Kidney (tissue), 14 donors: ENCODE results near the gene SUGCT. TPM values are rescaled to one million over a fixed set of nuclear protein-coding genes. Genes with fewer than 3 reads are reported as not detected.

Source experiments
- DNase-seq, 5 donors: peaks; one replicate each; pipeline ENCODE4 v3.0.0-alpha.2; 2013 to 2020
- FAIRE-seq: peaks from 2 replicates; lab custom pipeline; 2012; peaks lifted over from hg19 to GRCh38; lab: Jason Lieb, UNC
- H3K27ac ChIP-seq, 2 donors: one replicate each; pipeline ENCODE4 v1.7.0; 2013; ENCODE audit warnings: low read depth in 2 of 2, low read length in 2 of 2, inconsistent platforms in 1 of 2
- H3K27me3 ChIP-seq: one replicate; pipeline ENCODE4 v1.7.1; 2013; ENCODE audit warnings: low read length, inconsistent platforms; ENCODE audit not compliant: control insufficient read depth, insufficient read depth
- H3K36me3 ChIP-seq, 3 donors: one replicate each; pipeline versions ENCODE4 v1.7.0 to v1.7.1; 2013; ENCODE audit warnings: low read length in 3 of 3, control low read depth in 1 of 3, inconsistent platforms in 1 of 3; ENCODE audit not compliant: insufficient read depth in 3 of 3, control insufficient read depth in 2 of 3
- H3K4me1 ChIP-seq, 3 donors: one replicate each; pipeline versions ENCODE4 v1.7.0 to v1.7.1; 2013; ENCODE audit warnings: low read length in 3 of 3, inconsistent platforms in 1 of 3, low read depth in 1 of 3; ENCODE audit not compliant: control insufficient read depth in 2 of 3, insufficient read depth in 2 of 3
- H3K4me3 ChIP-seq, 3 donors: one replicate each; pipeline versions ENCODE4 v1.7.0 to v1.8.1; 2013; ENCODE audit warnings: low read length in 3 of 3, control low read depth in 1 of 3, inconsistent platforms in 1 of 3
- H3K9ac ChIP-seq, 3 donors: one replicate each; pipeline versions ENCODE4 v1.7.0 to v1.7.1; 2013; ENCODE audit warnings: low read length in 3 of 3, control low read depth in 1 of 3, inconsistent platforms in 1 of 3
- H3K9me3 ChIP-seq, 3 donors: one replicate each; pipeline versions ENCODE4 v1.7.0 to v1.7.1; 2013; ENCODE audit warnings: low read length in 3 of 3, control low read depth in 1 of 3, inconsistent platforms in 1 of 3; ENCODE audit not compliant: control insufficient read depth in 2 of 3, insufficient read depth in 1 of 3
- intact Hi-C: fragments of 100-400 bp; cut with DNase I; formaldehyde crosslinking; loops from one replicate; pipeline ENCODE4 v1.11.1; 2022
- polyA plus RNA-seq: library from polyadenylated mRNA; stranded (reverse); fragments of 350-450 nt; fragmentation: Illumina TruSeq; extraction: RNeasy Lipid Tissue Mini Kit (QIAGEN cat#74804); gene quantifications from one replicate; pipeline ENCODE4 v1.2.3, GENCODE V29; 2014; ENCODE audit warnings: low read depth, low replicate concordance; ENCODE audit not compliant: insufficient read depth
- total RNA-seq: library from RNA; stranded (reverse); fragmentation: NEBNext Ultra II Directional; extraction: Animal tissue kit (Norgen Biotek cat#: 25700); gene quantifications from one replicate; pipeline ENCODE4 v1.2.1, GENCODE V29; 2021
- TF ChIP-seq, protein P1 (sequence below): IDR thresholded peaks from 3 replicates; pipeline ENCODE4 v1.5.1; 2012; ENCODE audit warnings: mild to moderate bottlenecking, moderate library complexity, borderline replicate concordance; ENCODE audit not compliant: insufficient read depth; ENCODE audit errors: extremely low read depth
- donor health status: control.
- donor health status: control.
- donor health status: control.
- donor health status: control.
- donor health status: control.
- donor health status: DM: yes; HTN: yes; CAD: no.
- donor health status: Normal renal cell carcinoma (clear cell type).

Gene SUGCT
- total and polyA plus RNA-seq, 2 donors from 2014 or later: 7.6 to 45.1 TPM

DNA sequence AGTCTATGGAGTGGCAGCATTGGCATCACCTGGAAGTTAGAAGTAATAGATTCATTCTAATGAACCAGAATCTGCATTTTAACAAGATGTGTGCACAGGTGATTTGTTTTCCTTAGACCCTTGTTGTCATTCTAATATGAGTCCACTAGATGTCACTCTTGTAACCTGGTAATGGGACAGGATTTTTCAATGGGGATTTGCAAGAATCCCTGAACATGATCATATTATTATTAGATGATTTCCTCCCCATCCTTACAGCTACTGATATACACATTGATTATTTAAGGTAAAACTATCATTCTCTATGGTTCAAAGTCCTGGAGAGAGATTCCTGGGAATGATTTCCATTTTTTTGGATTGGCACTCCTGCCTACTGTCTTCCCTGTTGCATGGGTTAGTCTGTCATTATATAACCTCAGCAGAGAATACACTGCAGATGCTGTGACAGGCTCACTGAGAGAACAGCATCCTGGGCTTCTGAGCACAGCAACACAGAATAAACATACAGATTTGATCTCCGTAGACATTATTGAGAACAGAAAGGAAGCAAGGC is 194.9 kb downstream of the SUGCT start:
- intact Hi-C loops: no loop called here
- FAIRE-seq: peak; percentile 84
- Histone ChIP-seq H3K9ac (no peak overlapping the region), H3K4me3 (no peak overlapping the region), H3K27me3 (no peaks in the 10 kb centered on the region), H3K9me3 (no peaks in the 10 kb centered on the region), H3K36me3 (no peaks in the 10 kb centered on the region), H3K4me1 (no peaks in the 10 kb centered on the region), H3K27ac (no peak overlapping the region)
- TF ChIP-seq, protein P1, sequence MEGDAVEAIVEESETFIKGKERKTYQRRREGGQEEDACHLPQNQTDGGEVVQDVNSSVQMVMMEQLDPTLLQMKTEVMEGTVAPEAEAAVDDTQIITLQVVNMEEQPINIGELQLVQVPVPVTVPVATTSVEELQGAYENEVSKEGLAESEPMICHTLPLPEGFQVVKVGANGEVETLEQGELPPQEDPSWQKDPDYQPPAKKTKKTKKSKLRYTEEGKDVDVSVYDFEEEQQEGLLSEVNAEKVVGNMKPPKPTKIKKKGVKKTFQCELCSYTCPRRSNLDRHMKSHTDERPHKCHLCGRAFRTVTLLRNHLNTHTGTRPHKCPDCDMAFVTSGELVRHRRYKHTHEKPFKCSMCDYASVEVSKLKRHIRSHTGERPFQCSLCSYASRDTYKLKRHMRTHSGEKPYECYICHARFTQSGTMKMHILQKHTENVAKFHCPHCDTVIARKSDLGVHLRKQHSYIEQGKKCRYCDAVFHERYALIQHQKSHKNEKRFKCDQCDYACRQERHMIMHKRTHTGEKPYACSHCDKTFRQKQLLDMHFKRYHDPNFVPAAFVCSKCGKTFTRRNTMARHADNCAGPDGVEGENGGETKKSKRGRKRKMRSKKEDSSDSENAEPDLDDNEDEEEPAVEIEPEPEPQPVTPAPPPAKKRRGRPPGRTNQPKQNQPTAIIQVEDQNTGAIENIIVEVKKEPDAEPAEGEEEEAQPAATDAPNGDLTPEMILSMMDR: peak; percentile 71
- peak in 2 of 5 donors; percentile 62 to 81 for DNase-seq

DNA sequence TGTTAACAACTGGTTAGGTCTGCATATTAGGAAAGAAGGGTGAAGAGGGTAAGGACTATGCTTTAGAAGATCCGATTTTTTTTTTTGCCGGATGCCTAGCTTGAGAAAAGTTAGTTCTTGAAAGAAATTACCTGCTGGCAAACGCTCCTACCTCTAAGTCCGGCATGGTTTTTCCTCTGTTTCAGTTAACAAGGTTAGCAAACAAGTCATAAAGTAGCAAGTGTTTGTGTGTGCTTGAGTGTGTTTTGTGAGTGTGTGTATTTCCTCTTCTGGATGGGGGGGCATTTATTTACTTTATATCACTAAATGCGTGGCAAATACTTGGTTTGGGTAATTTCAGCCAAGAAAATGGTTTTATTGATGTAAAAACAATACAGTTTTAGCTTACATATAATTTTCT is 195.6 kb downstream of the SUGCT start:
- no peak overlapping the region for H3K9ac ChIP-seq
- intact Hi-C loops: no loop called here

DNA sequence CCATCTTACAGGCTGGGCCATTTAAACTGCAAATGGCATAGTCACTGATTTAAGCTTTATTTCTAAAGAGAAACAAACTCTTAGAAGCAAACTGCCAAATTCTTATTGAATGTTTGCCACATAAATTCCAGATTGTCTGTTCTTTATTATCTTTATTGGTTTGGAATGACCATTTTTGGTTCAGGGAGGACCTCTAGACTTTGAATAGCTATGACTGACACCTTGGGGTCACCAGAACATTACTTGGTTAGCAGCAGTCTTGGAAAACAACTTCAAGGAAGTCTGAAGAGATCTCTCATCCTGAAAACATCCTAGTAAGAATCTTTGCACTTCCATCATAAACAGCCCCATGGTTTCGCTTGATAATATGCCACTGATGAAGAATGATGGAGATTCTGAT is 197.1 kb downstream of the SUGCT start:
- TF ChIP-seq, protein P1: no peak

More for the DNA sequence above, 195.6 kb downstream of the SUGCT start:
- Histone ChIP-seq H3K27me3 (no peaks in the 10 kb centered on the region), H3K9me3 (no peaks in the 10 kb centered on the region), H3K36me3 (no peaks in the 10 kb centered on the region), H3K27ac (no peak overlapping the region), H3K4me3 (no peak overlapping the region), H3K4me1 (no peaks in the 10 kb centered on the region)
- TF ChIP-seq, protein P1: no peak
- DNase-seq: no peak
- no peak for FAIRE-seq

DNA sequence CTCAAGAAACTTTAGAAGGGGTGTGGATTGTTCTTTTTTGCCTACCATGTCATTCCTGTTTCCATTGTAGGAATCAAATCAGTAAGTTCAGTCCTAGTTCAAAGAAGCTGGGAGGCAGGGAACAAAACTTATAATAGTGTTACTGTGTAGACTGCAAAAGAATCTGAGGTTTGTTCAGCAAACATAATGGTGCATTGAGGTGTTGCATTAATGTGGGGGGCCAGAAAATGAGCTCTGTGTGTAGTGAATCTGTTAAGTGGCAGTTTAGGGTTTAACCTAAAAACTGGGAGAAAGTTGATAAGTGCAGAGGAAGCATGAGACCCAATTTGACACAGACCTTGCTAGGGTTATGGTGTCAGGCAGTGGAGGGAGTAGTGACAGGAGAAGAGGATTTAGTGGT is 197.7 kb downstream of the SUGCT start:
- Histone ChIP-seq H3K4me1 (no peaks in the 10 kb centered on the region), H3K27ac (no peak overlapping the region), H3K9ac (no peak overlapping the region), H3K27me3 (no peaks in the 10 kb centered on the region), H3K4me3 (no peak overlapping the region), H3K9me3 (no peaks in the 10 kb centered on the region), H3K36me3 (no peaks in the 10 kb centered on the region)
- TF ChIP-seq, protein P1: no peak
- FAIRE-seq: no peak
- intact Hi-C loops: no loop called here
- DNase-seq: no peak

More for the DNA sequence above, 197.1 kb downstream of the SUGCT start:
- Histone ChIP-seq H3K9ac (no peak overlapping the region), H3K27me3 (no peaks in the 10 kb centered on the region), H3K4me1 (no peaks in the 10 kb centered on the region), H3K4me3 (no peak overlapping the region), H3K9me3 (no peaks in the 10 kb centered on the region), H3K27ac (no peak overlapping the region), H3K36me3 (no peaks in the 10 kb centered on the region)
- FAIRE-seq (no peak), DNase-seq (no peak)
- intact Hi-C loops: no loop called here
